Thyroid gland (tissue), 4 donors: ENCODE measurements around the gene TNS3. TPM values are rescaled to one million over a fixed set of nuclear protein-coding genes. Genes with fewer than 3 reads are reported as not detected.

Experiments used
- DNase-seq, 2 donors: peaks; one replicate each; pipeline ENCODE4 v3.0.0-alpha.2; 2019
- H3K27ac ChIP-seq, 3 donors: fragments of 200-600 bp; sonication (generic); 1 replicate in 2 of 3; 2 replicates in 1 of 3; pipeline ENCODE4 v1.5.1; 2016 to 2019; ENCODE audit warnings: mild to moderate bottlenecking in 1 of 3, moderate library complexity in 1 of 3
- H3K27me3 ChIP-seq: fragments of 200-600 bp; sonication (generic); one replicate; pipeline ENCODE4 v1.5.1; 2019
- H3K36me3 ChIP-seq, 2 donors: fragments of 200-600 bp; sonication (generic); one replicate each; pipeline ENCODE4 v1.5.1; 2016 to 2019
- H3K4me1 ChIP-seq, 2 donors: fragments of 200-600 bp; sonication (generic); one replicate each; pipeline ENCODE4 v1.5.1; 2017 to 2019
- H3K4me3 ChIP-seq, 3 donors: fragments of 200-600 bp; sonication (generic); replicated peaks in 1 of 3; 1 replicate in 2 of 3; 2 replicates in 1 of 3; pipeline ENCODE4 v1.5.1; 2016; ENCODE audit warnings: mild to moderate bottlenecking in 1 of 3
- H3K9me3 ChIP-seq: fragments of 200-600 bp; sonication (generic); one replicate; pipeline ENCODE4 v1.5.1; 2017
- POLR2A ChIP-seq, 2 donors: fragments of 450-650 bp; IDR thresholded peaks; one replicate each; pipeline ENCODE4 v1.6.1; 2017; ENCODE audit warnings: antibody characterized with exemption in 2 of 2, mild to moderate bottlenecking in 2 of 2, moderate library complexity in 1 of 2
- WGBS, 2 donors: methylation state at CpG; one replicate each; pipeline ENCODE4 v1.1.5; 2017; 5-methylcytosine and 5-hydroxymethylcytosine counted together
- intact Hi-C: fragments of 100-400 bp; cut with DNase I; formaldehyde crosslinking; loops from one replicate; pipeline ENCODE4 v1.15.1; 2023
- total RNA-seq, 4 donors: library from RNA; depleted of rRNA; stranded (reverse); fragments of >200 nt; gene quantifications; one replicate each; pipeline ENCODE4 v1.2.3, GENCODE V29; 2016
- TF ChIP-seq, protein P1 (sequence below), 6 experiments: fragments of 200-600 bp in 3 of 6; fragments of 450-650 bp in 3 of 6; sonication (generic) in 3 of 6; IDR thresholded peaks; one replicate each; pipeline ENCODE4 v1.5.1; 2016 to 2019; ENCODE audit warnings: antibody characterized with exemption in 6 of 6, mild to moderate bottlenecking in 2 of 6, inconsistent platforms in 1 of 6, moderate library complexity in 1 of 6

Gene TNS3
- total RNA-seq, 4 donors from 2014 or later, result 65.8 to 93.0 (median 80.7) TPM

DNA sequence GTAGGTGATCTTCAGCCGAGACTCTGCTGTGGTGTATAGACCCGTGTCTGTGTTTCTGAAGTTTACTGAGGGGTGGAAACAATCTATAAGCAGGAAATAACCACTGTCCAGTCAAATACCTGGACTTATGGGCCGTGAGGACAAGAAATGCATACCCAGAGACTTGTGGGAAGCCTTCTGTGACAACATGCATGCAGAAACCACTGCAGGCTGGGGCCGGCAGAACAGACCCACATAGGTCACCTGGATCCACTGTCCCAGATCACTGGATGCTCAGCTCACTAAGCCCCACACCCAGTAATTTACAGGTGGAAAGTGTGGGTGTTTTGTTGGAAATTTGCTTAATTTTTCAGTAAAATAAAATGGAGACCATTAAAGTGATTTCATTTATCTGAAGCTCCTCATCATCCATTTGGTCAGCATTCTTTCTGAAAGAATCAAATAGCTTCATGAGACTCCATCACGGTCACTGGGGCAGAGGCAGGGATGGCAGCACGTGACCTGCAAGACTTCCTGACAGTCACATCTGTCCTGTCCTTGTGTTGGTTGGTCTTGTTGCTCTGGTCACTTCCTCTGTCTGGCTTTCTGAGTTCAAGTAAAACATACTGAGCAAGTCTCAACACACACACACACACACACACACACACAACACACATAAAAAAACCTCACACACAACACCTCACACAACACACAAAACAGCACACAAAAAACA is 108.3 kb downstream of the TNS3 start:
- Histone ChIP-seq H3K36me3 (no peaks in the 10 kb centered on the region), H3K4me1 (peaks cover 35 to 61% of the 10 kb centered on the region in 2 donors), H3K27me3 (no peaks in the 10 kb centered on the region), H3K9me3 (no peaks in the 10 kb centered on the region), H3K4me3 (no peak overlapping the region), H3K27ac (peak overlapping the region in 2 of 3 donors; percentile 30 to 37)
- intact Hi-C loops, result no loop called here
- TF ChIP-seq, protein P1, sequence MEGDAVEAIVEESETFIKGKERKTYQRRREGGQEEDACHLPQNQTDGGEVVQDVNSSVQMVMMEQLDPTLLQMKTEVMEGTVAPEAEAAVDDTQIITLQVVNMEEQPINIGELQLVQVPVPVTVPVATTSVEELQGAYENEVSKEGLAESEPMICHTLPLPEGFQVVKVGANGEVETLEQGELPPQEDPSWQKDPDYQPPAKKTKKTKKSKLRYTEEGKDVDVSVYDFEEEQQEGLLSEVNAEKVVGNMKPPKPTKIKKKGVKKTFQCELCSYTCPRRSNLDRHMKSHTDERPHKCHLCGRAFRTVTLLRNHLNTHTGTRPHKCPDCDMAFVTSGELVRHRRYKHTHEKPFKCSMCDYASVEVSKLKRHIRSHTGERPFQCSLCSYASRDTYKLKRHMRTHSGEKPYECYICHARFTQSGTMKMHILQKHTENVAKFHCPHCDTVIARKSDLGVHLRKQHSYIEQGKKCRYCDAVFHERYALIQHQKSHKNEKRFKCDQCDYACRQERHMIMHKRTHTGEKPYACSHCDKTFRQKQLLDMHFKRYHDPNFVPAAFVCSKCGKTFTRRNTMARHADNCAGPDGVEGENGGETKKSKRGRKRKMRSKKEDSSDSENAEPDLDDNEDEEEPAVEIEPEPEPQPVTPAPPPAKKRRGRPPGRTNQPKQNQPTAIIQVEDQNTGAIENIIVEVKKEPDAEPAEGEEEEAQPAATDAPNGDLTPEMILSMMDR (IDR thresholded peaks at IDR 0.05), result no peak
- TF ChIP-seq POLR2A (IDR thresholded peaks at IDR 0.05), result no peak
- DNase-seq, result no peak
- 82 to 94% methylated on average over 6 of the region's 6 CpGs for WGBS, 2 donors

DNA sequence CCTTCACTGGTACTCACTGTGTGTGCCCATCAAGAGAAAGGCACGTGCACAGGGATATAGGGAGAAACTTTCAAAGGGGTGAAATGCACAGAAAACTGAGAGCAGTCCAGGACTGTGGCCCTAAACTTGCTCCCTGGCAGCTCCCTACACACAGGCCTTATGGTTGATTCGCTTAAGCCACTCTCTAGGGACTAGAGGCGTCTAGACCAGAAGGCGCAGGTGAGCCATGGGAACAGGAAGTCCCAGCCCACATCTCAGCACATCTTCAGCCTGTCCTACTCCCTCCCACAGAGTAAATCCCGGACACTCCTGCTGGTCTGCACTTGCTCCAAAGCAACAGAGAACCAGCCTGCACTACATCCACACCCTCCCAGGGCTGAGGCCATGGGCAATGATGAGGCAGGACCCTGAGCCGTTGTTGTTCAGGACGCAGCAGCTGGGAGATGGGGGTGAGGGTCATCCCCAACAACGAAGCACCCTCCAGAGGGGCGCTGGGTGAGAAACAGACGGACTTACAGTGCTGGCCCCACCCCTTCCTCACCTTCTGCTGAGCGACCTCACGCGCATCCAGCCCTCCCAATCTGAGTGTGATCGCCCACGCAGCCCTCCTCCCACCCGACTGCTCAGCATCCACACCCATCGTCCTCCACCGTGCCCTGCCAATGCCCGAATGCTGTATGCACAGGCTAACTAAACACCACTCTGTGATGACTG is 109.3 kb downstream of the TNS3 start:
- WGBS, 2 donors, result 85 to 91% methylated on average over 16 to 19 of the region's 19 CpGs
- DNase-seq, result no peak
- TF ChIP-seq, protein P1 (IDR thresholded peaks at IDR 0.05), result no peak
- TF ChIP-seq POLR2A (IDR thresholded peaks at IDR 0.05), result no peak
- H3K9me3 ChIP-seq, result no peaks in the 10 kb centered on the region
- H3K27ac ChIP-seq, result peak overlapping the region in 2 of 3 donors; percentile 42 to 80
- H3K36me3 ChIP-seq, result no peaks in the 10 kb centered on the region
- no peak overlapping the region for H3K4me3 ChIP-seq
- intact Hi-C loops, result no loop called here
- peaks cover 29 to 52% of the 10 kb centered on the region in 2 donors for H3K4me1 ChIP-seq
- no peaks in the 10 kb centered on the region for H3K27me3 ChIP-seq

DNA sequence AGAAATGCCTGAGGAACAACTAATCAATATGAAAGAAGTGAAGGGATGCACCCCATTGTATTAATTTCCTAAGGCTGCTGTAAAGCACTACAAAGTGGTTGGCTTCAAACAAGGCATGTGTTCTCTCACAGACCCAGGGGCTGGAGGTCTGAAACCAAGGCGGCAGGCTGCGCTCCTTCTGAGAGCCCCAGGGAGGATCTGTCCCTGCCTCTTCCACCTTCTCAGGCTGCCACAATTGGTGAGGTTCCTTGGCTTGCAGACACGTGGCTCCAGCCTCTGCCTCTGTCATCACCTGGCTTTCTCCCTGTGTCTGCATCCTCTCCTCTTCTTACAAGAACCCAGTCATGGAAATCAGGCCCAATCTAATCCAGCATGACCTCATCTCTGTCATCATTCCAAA is 110.1 kb downstream of the TNS3 start:
- peaks cover 24 to 44% of the 10 kb centered on the region in 2 donors for H3K4me1 ChIP-seq
- no peak overlapping the region for H3K4me3 ChIP-seq
- intact Hi-C loops, result no loop called here
- H3K36me3 ChIP-seq, result no peaks in the 10 kb centered on the region
- no peaks in the 10 kb centered on the region for H3K9me3 ChIP-seq
- TF ChIP-seq, protein P1 (IDR thresholded peaks at IDR 0.05), result no peak
- no peak for TF ChIP-seq POLR2A (IDR thresholded peaks at IDR 0.05)
- H3K27ac ChIP-seq, result peak overlapping the region in 2 of 3 donors; percentile 42 to 80
- WGBS, 2 donors, result 87 to 93% methylated on average over 3 of the region's 3 CpGs
- H3K27me3 ChIP-seq, result no peaks in the 10 kb centered on the region
- no peak for DNase-seq

DNA sequence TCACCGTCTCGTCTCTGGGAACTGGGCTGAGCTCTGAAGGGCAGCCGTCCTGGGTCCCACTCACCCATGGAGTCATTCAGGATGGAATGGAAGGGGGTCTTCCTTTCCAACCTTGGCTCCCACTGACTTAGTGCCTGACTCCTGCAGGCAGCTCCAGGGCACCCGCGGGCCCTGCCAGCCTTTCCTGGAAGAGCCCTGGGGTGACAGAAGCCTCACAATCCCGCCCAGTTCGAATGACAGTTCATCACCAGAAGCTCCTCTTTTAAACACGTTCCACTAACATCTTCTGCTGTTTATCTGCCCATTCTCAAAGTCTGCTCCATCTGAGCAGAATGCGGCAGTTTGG is 110.6 kb downstream of the TNS3 start:
- Histone ChIP-seq H3K9me3 (no peaks in the 10 kb centered on the region), H3K36me3 (no peaks in the 10 kb centered on the region), H3K27me3 (no peaks in the 10 kb centered on the region), H3K4me3 (no peak overlapping the region), H3K27ac (peak overlapping the region; percentile 42 to 80 (median 76)), H3K4me1 (peaks cover 24 to 40% of the 10 kb centered on the region in 2 donors)
- TF ChIP-seq POLR2A (IDR thresholded peaks at IDR 0.05), result no peak
- TF ChIP-seq, protein P1 (IDR thresholded peaks at IDR 0.05), result no peak
- no peak for DNase-seq
- WGBS, 2 donors, result 92 to 96% methylated on average over 4 to 8 of the region's 9 CpGs
- intact Hi-C loops, result no loop called here
